GM21528 (cell line): Measurements from ENCODE around the gene SAMD4B.

ENCODE experiments used
- ATAC-seq: cut with Tn5 transposase; IDR thresholded peaks from one replicate; pipeline ENCODE4 v1.9.1; 2021; ENCODE audit warnings: mild to moderate bottlenecking, moderate library complexity; ENCODE audit not compliant: unreplicated experiment, low FRiP score

Gene SAMD4B

DNA sequence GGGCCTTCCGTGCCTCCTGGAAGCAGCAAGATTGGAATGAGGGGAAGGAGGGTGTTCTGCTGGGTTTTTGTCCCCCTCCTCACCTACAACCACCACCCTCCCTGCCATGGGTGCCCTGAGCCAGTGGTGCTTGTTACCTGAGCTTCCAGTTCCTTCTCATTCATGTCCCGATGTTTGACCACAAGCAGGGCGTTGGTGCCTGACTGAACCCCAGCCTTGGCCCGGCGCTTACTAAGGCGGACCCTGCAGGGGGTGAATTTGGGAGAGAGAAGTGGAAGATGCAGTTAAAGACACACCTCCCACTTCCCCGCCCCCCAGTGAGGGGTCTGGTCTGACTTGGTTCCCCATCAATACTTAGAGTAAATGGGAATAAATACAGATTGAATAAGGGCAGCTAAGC, 44.3 kb downstream of the SAMD4B start:
- ATAC-seq: no peak

- ATAC-seq: no peak
Measured at GRCh38 chr19:39388657-39389056, 46.4 kb downstream of the SAMD4B start.

DNA sequence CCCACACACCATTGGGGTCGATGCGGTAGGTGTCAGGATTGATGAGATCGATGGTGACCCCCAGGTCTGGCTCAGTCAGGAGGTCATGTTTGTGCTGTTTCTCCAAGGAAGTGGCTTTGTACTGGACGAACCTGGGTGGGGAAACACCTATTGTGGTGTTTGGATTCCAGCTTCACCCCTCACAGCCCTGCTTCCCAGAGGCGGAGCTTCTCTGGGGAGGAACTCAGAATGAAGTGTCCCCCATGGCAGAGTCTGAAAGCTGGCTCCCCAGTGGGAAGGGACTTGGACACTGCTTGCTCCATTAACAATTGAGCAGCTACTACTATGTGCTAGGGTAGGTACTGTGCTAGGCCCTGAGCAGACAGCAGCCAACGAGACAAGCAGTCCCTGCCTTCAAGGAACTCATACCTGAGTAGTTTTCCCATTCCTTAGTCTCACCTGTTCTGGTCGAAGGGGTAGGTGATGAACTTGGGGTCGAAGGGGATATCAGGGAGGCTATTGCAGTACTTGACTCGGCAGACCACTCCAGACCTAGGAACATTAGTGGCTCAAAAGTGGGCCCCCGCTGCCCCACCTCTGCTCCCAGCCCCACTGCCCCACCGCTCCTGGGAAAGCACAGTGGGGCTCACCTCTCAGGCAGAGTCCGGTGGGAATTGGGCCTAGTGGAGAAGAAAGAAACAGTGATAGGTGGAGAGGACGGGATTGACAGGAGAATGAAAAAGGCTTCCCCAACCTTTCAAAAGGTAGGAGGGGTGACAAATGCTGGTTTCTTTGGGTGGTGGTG, 47.6 kb downstream of the SAMD4B start:
- no peak for ATAC-seq

- no peak for ATAC-seq
Measured at GRCh38 chr19:39390451-39390750, 48.2 kb downstream of the SAMD4B start.

GRCh38 chr19:39390751-39391437, 48.7 kb downstream of the SAMD4B start, which contains the start of the genes MED29 and PAF1:
TSS of gene MED29 (plus strand) at chr19:39391378. CDS start at chr19:39391423, 45 bp downstream.
TSS of gene PAF1 (minus strand) at chr19:39391106. CDS start at chr19:39390864, 242 bp downstream.
- peak; percentile 83 for ATAC-seq

DNA sequence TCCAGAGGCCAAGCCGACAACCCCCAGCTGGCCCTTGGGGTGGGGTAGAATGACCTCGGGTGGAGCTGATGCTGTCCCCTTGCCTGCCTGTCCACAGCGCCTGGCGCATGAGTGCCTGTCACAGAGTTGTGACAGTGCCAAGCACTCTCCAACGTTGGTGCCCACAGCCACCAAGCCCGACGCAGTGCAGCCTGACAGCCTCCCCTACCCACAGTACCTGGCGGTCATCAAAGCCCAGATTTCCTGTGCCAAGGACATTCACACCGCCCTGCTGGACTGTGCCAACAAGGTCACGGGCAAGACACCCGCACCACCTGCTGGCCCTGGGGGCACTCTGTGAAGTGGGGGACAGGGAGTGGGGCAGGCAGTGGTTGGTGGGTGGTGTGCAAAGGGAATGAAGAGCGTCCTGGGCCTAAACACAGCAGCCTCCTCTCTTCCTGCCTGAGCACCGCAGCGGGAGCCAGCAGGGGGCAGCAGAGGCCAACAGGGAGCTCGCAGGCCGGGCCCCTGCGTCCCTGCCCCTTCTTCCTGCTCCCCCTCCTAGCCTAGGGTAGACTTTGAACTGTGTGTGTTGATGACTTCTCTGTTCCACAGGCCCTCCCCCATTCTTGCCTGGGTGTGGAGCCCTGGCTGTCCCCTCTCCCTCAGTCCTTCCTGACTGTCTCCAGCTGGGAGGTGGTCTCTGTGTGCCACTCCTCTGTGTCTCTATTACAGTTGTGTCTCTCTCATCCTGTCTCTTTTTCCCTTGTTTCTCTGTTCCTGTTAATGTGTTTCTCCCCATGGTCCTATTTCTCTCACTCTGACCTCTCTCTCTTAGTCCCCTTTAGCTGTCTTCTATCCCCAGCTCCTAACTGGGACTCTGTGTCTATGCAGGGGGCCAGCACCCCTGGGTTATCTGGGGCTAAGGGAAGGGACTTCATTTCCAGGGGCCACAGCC, 55.4 kb downstream of the SAMD4B start:
- ATAC-seq: no peak

GRCh38 chr19:39398297-39398864, 56.2 kb downstream of the SAMD4B start:
- no peak for ATAC-seq

DNA sequence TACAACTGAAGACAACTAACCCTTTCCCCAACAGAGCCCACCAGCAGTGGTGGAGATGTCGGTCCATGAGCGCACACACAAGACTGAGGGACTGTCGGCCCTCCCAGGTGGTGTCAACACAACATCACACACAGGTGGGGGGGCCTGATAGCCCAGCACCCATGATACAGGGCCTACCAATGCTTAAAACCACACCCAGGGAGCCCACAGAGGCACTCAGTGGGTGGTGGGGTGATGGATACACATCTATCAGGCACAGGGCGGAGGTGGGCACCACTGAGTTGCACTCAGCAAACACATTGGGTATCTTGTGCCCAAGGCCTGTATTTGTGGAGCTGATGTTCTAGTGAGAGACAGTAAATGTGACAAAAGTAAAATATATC, 57.4 kb downstream of the SAMD4B start:
- no peak for ATAC-seq

GRCh38 chr19:39400061-39400460, 57.8 kb downstream of the SAMD4B start:
- no peak for ATAC-seq

- no peak for ATAC-seq
Measured at GRCh38 chr19:39401070-39401548, 58.9 kb downstream of the SAMD4B start.

GRCh38 chr19:39401549-39402345, 59.5 kb downstream of the SAMD4B start:
- peak; percentile 1 for ATAC-seq

GRCh38 chr19:39402346-39403300, 60.4 kb downstream of the SAMD4B start:
- ATAC-seq: peak; percentile 31

- no peak for ATAC-seq
Measured at GRCh38 chr19:39403331-39404312, 61.4 kb downstream of the SAMD4B start.

- ATAC-seq: no peak
Measured at GRCh38 chr19:39405261-39405957, 63.2 kb downstream of the SAMD4B start.

DNA sequence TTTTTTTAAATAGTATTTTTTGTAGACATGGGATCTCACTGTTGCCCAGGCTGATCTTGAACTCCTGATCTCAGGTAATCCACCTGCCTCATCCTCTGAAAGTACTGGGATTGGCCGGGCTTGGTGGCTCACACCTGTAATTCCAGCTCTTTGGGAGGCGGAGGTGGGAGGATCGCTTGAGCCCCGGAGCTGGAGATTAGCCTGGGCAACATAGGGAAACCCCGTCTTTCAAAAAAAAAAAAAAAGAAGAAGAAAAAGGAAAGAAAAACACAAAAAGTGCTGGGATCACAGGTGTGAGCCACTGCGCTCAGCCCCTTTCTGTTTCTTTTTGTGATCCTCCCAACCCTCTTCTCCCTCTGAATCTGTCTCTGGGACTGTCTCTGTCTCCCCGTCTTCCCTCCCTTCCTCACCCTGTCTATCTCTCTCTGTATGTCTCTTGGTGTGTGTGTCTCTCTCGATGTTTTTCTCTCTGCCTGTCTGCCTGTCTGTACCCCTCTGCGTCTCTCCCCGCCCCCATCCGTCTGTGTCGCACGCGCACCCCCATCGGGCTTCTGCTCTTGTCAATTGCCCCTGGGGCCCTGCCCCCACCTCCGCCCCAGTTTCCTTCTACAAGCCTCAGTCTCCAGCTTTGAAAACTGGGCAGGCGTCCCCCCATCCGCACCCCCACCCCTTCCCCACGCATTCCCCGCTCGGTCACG, 63.9 kb downstream of the SAMD4B start:
- no peak for ATAC-seq
